ENCODE data around the gene ZDHHC24.

- TF ChIP-seq EZH2 (IDR thresholded peaks at IDR 0.05; ENCODE audit: borderline replicate concordance, low read depth, low read length, poor library complexity, severe bottlenecking): no peak
- TF ChIP-seq CTCF (conservative IDR thresholded peaks at IDR 0.05; ENCODE audit: low read depth, low read length): no peak
Observed at GRCh38 chr11:66564538-66564937, 18.7 kb upstream of the ZDHHC24 start.
